LNCaP clone FGC (cell line): ENCODE measurements around the gene HSPB2.

ENCODE experiments used
- DNase-seq: peaks from one replicate; pipeline ENCODE4 v3.0.0-alpha.2; 2011; ENCODE audit warnings: low read depth
- H3K4me3 ChIP-seq: 2 replicates; pipeline ENCODE4 v1.5.1; 2011; ENCODE audit warnings: mild to moderate bottlenecking, low read depth, low read length, control low read depth
- CTCF ChIP-seq: IDR thresholded peaks from 2 replicates; pipeline ENCODE4 v1.5.1; 2012; ENCODE audit warnings: mild to moderate bottlenecking; ENCODE audit not compliant: control insufficient read depth, insufficient read depth; ENCODE audit errors: extremely low read depth

The HSPB2 gene

GRCh38 chr11:111939836-111940604 is 27.5 kb downstream of the HSPB2 start:
- DNase-seq: no peak
- H3K4me3 ChIP-seq: no peak overlapping the region
- TF ChIP-seq CTCF: no peak

DNA sequence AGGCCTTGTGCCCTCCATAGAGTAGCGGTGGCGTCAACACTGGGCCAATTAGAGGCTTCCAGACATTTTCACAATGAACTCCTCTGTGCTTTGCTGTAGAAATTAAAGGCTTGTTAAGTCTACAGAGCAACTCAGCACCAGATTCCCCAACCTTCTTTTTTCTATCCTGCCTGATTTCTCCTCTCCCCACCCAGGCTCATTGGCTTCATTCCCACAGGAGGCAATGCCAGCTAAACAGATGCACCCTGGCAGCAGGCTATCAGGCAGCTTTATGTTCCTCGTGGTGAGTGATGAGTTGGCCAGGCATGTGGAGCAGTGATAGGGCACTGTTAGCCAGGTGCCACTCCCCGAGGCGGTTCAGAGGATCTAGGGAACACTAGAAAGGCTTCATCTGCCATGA is 29.4 kb downstream of the HSPB2 start:
- DNase-seq: no peak
- TF ChIP-seq CTCF: no peak
- H3K4me3 ChIP-seq: no peak overlapping the region

DNA sequence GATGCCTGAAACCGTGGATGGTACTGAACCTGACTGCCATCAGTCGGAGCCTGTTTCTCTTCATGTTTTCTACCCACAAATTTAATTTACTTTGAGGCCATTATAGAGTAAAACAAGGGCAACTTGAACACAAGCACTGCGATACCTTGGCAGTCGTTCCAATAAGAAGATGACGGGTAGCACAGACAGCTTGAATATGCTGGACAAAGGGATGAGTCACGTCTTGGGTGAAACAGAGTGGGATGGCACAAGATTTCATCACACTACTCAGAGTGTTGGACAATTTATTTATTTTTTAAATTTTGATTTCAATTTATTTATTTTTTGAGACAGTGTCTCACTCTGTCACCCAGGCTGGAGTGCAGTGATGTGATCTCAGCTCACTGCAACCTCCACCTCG is 30.3 kb downstream of the HSPB2 start:
- no peak for DNase-seq
- TF ChIP-seq CTCF: no peak
- no peak overlapping the region for H3K4me3 ChIP-seq

DNA sequence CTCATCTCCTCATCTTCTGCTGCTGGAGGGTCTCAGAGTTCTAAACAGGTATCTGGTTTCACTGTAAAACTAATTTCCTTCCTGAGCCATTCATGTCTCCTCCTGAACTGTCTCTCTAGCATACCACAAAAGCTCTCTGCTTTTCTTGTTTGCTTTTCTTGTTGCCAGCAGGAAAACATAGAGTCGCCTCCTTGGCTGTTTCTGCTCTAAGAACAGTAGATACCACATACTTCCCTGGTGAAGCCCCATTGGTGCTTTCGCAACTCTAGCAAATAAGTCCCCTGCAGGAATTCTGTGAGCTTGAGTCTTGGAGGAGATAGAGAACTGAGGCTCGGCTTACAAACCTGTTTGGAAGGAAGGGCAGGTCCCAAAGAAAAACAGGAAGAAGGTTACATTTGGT is 31.6 kb downstream of the HSPB2 start:
- peak; percentile 53 for DNase-seq
- no peak for TF ChIP-seq CTCF
- H3K4me3 ChIP-seq: no peak overlapping the region

DNA sequence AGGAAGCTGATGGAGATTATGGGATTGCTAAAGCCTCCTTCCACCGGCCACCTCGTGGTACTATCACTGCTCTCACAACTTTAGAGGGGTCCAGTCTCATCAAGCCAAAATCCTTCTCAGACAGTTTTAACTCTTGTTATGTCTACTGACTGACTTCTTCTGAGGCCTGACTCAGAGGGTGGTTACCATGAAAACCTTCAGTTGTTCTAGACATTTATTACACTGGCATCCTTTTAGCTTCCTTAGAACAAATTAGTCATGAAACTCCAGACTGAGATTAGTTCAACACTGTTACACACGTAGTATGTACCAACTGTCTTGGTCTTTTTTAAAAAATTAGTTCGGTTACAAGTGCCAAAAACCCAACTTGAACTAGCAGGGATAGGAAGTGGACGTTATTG is 32.1 kb downstream of the HSPB2 start:
- TF ChIP-seq CTCF: no peak
- no peak overlapping the region for H3K4me3 ChIP-seq
- no peak for DNase-seq

DNA sequence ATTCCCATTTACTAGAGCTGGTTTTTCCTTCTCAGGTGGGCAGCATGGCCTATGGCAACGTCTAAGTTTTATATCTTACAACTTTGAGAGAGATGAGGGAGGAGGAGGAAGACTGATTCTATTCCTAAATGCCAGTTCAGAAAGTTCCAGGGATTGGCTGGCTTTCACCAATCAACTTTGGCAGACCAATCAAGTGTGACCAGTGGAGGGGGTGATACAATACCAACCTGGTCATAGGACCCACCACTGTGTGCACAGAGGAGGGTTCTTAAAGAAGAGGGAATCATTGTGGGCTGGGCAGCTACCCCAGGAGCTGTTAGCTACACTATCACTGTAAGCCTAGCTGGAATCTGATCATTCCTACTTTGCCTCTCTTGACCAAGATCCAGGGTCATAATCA is 32.7 kb downstream of the HSPB2 start:
- DNase-seq: no peak
- no peak overlapping the region for H3K4me3 ChIP-seq
- TF ChIP-seq CTCF: no peak

DNA sequence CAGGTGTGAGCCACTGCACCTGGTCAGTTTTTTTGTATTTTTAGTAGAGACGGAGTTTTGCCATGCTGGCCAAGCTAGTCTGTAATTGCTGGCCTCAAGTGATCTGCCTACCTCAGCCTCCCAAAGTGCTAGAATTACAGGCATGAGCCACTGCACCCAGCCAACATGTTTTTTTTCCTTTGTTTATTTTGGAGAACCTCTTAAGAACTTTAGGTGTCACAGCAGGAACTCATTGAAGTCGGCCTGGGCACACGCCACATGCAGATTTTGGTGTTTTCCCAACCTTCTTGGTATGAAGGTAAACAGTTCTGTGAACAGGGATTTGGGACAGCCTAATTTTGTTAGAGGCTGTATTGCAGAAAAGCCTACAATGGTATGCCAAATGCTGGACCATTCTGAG is 34.0 kb downstream of the HSPB2 start:
- TF ChIP-seq CTCF: no peak
- no peak overlapping the region for H3K4me3 ChIP-seq
- DNase-seq: peak; percentile 82
